Spinal cord (tissue), 10 donors: ENCODE results near the gene ZNF488. TPM values are rescaled to one million over a fixed set of nuclear protein-coding genes. Genes with fewer than 3 reads are reported as not detected.

Experiments
- DNase-seq, 6 donors: peaks; one replicate each; pipeline versions ENCODE4 v3.0.0 to v3.0.0-alpha.2; 2013 to 2015; ENCODE audit warnings: low spot score in 6 of 6, low read depth in 4 of 6
- H3K27ac ChIP-seq: one replicate; pipeline ENCODE4 v1.5.1; 2013; ENCODE audit warnings: low read depth, low read length, control low read depth
- H3K27me3 ChIP-seq: one replicate; pipeline ENCODE4 v1.6.1; 2013; ENCODE audit warnings: low read length; ENCODE audit not compliant: control insufficient read depth, insufficient read depth
- H3K36me3 ChIP-seq: one replicate; pipeline ENCODE4 v1.6.1; 2013; ENCODE audit warnings: low read length; ENCODE audit not compliant: control insufficient read depth, insufficient read depth
- H3K4me1 ChIP-seq: one replicate; pipeline ENCODE4 v1.6.1; 2013; ENCODE audit warnings: low read length; ENCODE audit not compliant: control insufficient read depth, insufficient read depth
- H3K4me3 ChIP-seq: one replicate; pipeline ENCODE4 v1.5.1; 2013; ENCODE audit warnings: low read depth, low read length, control low read depth
- H3K9me3 ChIP-seq: one replicate; pipeline ENCODE4 v1.6.1; 2013; ENCODE audit warnings: low read length; ENCODE audit not compliant: control insufficient read depth, insufficient read depth
- WGBS: methylation state at CpG from one replicate; pipeline ENCODE4 v1.1.5; 2013; ENCODE audit warnings: missing lambda C conversion rate; ENCODE audit not compliant: insufficient coverage; 5-methylcytosine and 5-hydroxymethylcytosine counted together
- polyA plus RNA-seq, 2 donors: library from polyadenylated mRNA; unstranded; fragments of 120-200 nt; gene quantifications; one replicate each; pipeline ENCODE4 v1.2.1, GENCODE V29; 2013; ENCODE audit not compliant: insufficient read length in 2 of 2
- total RNA-seq, 2 donors: library from RNA; depleted of rRNA in 1 of 2; stranded (reverse); fragments of 120-200 nt in 1 of 2; fragments of >200 nt in 1 of 2; gene quantifications; one replicate each; pipeline versions ENCODE4 v1.2.3 to v1.2.4, GENCODE V29; 2013 to 2014
- donor health status: healthy.

Gene ZNF488
- total and polyA plus RNA-seq, 4 donors: 4.5 to 39.6 (median 20.3) TPM

DNA sequence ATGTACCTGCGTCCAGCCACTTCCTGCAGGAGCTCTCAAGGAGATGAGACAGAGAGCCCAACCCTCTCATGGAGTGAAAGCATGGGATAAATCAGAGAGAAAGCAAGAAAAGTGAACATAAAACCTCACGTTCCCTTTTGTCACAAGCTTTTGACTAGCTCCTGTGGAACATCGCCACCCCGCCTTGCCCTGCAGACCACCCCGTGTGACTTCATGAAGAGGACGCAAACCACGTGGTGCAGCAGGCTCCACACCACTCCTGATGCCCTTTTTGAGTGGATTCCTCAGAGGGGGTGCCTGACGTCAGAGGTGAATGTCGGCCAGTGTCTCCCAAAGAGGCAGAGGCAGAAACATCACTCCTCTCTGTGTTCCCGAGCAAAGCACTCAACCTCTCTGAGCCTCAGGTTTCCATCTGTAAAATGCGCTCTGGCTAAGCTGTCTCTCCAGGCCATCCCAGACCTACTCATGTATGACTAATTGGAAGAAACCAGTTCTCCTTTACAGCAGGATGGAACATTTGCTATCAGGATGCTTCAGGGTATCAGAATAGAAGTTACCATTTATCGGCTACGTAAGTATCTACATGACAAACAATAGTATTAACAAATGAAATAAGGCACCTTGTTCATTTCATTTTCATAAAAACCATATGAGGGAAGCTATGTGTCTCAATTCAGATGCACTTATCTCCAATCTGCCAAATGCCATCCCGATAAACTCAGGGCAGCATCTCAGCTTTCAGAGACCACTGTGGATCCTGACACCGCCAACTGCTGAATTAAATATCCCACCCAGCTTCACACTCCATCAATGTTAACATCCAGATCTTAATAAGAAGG lies 5.3 kb downstream of the ZNF488 start:
- Histone ChIP-seq H3K9me3 (no peaks in the 10 kb centered on the region), H3K27ac (no peak overlapping the region), H3K27me3 (no peaks in the 10 kb centered on the region), H3K36me3 (no peaks in the 10 kb centered on the region), H3K4me3 (no peak overlapping the region), H3K4me1 (peaks cover 38% of the 10 kb centered on the region)
- DNase-seq: peak in 1 of 6 donors; percentile 42
- WGBS: 80% methylated on average over 11 of the region's 15 CpGs

DNA sequence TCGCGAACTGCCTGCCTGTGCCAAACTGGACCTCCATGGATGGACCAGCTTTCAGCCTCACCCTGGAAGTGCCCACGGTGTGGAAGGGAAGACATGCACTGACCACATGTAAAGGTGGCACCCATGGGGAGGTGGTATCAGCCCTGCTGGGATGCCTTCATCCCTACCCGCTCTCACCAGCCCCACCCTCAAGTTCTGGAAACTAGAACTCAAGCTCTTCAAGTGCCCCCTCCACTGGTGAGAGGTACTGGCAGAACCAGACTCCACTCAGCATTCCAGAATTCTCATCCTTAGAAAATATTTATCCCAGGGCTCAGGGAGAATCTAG lies 5.9 kb downstream of the ZNF488 start:
- H3K4me3 ChIP-seq: no peak overlapping the region
- H3K4me1 ChIP-seq: peaks cover 37% of the 10 kb centered on the region
- H3K9me3 ChIP-seq: no peaks in the 10 kb centered on the region
- no peaks in the 10 kb centered on the region for H3K36me3 ChIP-seq
- no peak for DNase-seq
- H3K27me3 ChIP-seq: no peaks in the 10 kb centered on the region
- peak overlapping the region; percentile 10 for H3K27ac ChIP-seq
- 86% methylated on average over 3 of the region's 4 CpGs for WGBS

DNA sequence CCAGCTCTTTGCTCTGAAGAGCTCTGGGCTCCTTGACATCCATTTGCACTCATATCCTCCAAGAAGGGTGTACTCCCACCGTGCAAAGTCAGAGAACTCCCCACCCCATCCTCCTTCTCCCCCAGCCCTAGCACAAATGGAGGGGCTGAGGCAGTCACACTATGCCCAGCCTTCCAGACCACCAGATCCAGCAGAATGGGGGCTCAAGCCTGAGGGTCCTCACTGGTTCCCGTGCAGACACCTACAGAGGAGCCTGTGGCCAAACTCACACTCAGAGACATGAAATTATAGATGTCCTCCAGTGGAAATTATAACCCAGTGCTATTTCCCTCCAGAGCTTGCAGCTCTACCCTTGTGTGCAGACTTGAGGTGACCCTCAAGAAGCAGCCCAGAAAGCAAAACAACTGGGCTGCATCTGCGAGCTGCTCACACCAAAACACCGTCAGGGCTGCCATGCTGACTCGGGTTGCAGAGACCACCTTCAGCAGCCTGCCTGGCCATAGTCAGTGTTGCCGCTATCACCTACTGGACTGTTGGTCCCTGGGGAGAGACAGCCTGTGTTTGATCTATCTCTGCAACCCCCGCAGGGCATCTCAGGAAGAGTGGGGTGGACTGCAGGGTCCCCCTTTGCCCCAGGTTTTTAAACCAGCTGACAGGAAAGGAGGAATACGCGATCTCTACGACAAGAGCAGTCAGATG lies 7.4 kb downstream of the ZNF488 start:
- Histone ChIP-seq H3K36me3 (no peaks in the 10 kb centered on the region), H3K27me3 (no peaks in the 10 kb centered on the region), H3K27ac (peak overlapping the region; percentile 10), H3K4me3 (no peak overlapping the region), H3K4me1 (peaks cover 40% of the 10 kb centered on the region), H3K9me3 (no peaks in the 10 kb centered on the region)
- no peak for DNase-seq
- WGBS: 81% methylated on average over 9 of the region's 10 CpGs

- peak in 1 of 6 donors; percentile 44 for DNase-seq
- no peak overlapping the region for H3K4me3 ChIP-seq
- H3K9me3 ChIP-seq: no peaks in the 10 kb centered on the region
- H3K36me3 ChIP-seq: no peaks in the 10 kb centered on the region
- H3K27me3 ChIP-seq: no peaks in the 10 kb centered on the region
- H3K27ac ChIP-seq: no peak overlapping the region
- peaks cover 32% of the 10 kb centered on the region for H3K4me1 ChIP-seq
- 68% methylated on average over 9 of the region's 12 CpGs for WGBS
Measured at GRCh38 chr10:47374611-47375536, 9.2 kb downstream of the ZNF488 start.

GRCh38 chr10:47372726-47373125 lies 11.4 kb downstream of the ZNF488 start:
- no peak overlapping the region for H3K27ac ChIP-seq
- no peak for DNase-seq
- WGBS: 74% methylated on average over 5 of the region's 6 CpGs

DNA sequence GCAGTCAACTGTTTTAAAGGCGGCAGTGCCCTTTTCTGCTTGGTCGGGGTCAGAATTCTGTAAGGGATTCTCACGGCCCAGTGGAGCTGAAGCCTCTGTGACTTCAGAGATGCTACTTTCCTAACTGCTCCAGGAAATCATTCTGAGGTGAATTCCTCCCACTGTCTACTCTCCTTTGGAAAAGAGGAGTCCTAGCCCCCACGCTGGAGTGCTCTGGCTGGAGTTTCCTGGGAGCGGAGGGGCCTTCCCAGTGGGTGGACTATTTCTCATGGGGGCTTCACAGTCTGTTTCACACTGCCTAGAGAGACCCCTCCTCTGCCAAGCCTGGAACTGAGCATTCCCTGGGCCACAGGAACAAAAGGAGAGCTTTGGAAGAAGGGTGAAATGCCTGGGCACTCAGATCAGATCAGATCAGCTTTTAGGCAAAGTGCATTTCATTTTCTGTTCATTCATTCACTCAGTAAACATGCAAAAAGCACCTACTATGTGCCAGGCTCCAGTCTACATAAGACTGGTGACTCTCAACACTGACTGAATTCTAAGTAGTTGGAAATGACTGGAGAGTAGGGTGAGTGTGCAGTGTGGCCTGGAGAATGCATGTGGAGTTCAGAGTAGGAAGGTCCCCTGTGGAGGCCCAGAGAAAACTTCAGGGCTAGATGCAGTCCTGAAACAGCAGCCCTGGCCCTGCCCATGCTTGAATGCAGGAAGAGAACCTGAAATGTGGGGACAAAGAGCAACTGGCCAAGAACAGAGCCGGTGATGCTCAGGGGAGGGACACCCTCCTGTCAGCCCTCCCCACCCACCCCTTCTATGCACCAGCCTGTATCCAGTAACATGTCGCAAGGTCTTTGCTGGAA lies 12.2 kb downstream of the ZNF488 start:
- DNase-seq: no peak
- 84% methylated on average over 4 of the region's 7 CpGs for WGBS
- Histone ChIP-seq H3K4me1 (peaks cover 9% of the 10 kb centered on the region), H3K9me3 (no peaks in the 10 kb centered on the region), H3K36me3 (peaks cover 13% of the 10 kb centered on the region), H3K27ac (no peak overlapping the region), H3K4me3 (no peak overlapping the region), H3K27me3 (no peaks in the 10 kb centered on the region)

More at GRCh38 chr10:47372726-47373125, 11.4 kb downstream of the ZNF488 start:
- Histone ChIP-seq H3K9me3 (no peaks in the 10 kb centered on the region), H3K4me1 (peaks cover 14% of the 10 kb centered on the region), H3K4me3 (no peak overlapping the region), H3K27me3 (no peaks in the 10 kb centered on the region), H3K36me3 (peaks cover 10% of the 10 kb centered on the region)

DNA sequence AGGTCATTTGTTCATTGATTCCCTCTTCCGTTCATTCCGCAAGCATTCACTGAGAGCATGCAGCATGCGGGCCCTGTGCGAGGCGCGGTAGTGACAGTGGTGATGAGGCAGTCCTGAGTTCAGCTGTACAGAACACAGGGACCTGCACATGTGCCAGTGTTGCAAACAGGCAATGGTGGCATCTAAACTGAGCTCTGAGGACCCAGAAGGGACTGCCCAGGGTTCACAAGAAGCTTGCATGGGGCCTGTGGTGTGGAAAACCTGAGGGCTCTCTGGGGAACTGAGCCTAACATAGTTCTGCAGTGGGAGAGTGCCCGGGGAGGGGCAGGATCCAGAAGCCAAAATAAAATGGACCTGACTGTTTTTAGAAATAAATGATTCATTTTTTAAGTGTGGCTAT lies 13.2 kb downstream of the ZNF488 start:
- H3K9me3 ChIP-seq: no peaks in the 10 kb centered on the region
- 91% methylated on average over 6 of the region's 7 CpGs for WGBS
- DNase-seq: no peak
- H3K4me1 ChIP-seq: peaks cover 14% of the 10 kb centered on the region
- H3K4me3 ChIP-seq: no peak overlapping the region
- H3K27me3 ChIP-seq: no peaks in the 10 kb centered on the region
- peaks cover 13% of the 10 kb centered on the region for H3K36me3 ChIP-seq
- no peak overlapping the region for H3K27ac ChIP-seq

GRCh38 chr10:47370015-47370767 lies 13.9 kb downstream of the ZNF488 start:
- H3K4me3 ChIP-seq: no peak overlapping the region
- 95% methylated on average over 4 of the region's 11 CpGs for WGBS
- no peaks in the 10 kb centered on the region for H3K27me3 ChIP-seq
- H3K27ac ChIP-seq: no peak overlapping the region
- H3K9me3 ChIP-seq: no peaks in the 10 kb centered on the region
- peaks cover 13% of the 10 kb centered on the region for H3K36me3 ChIP-seq
- DNase-seq: no peak
- peaks cover 20% of the 10 kb centered on the region for H3K4me1 ChIP-seq
